NT2/D1 (cell line): ENCODE measurements around the gene OR10A5.
"Not testable (repeated sequence)": the region's sequence is repeated elsewhere in the genome, so short reads cannot be mapped to it uniquely, and the experiment has no call there.

Source experiments
- DNase-seq: peaks from one replicate; pipeline ENCODE4 v3.0.0-alpha.2; 2011; ENCODE audit warnings: low read depth, low spot score
- H3K27me3 ChIP-seq: 2 replicates; pipeline ENCODE4 v1.6.0; 2011; ENCODE audit warnings: mild to moderate bottlenecking; ENCODE audit not compliant: insufficient read length, insufficient read depth
- H3K36me3 ChIP-seq: 2 replicates; pipeline ENCODE4 v1.6.1; 2011; ENCODE audit warnings: mild to moderate bottlenecking, low read length, mixed read lengths; ENCODE audit not compliant: insufficient read depth, insufficient read length
- H3K4me1 ChIP-seq: 2 replicates; pipeline ENCODE4 v1.5.1; 2011; ENCODE audit not compliant: insufficient read depth, insufficient read length
- H3K4me3 ChIP-seq: 2 replicates; pipeline ENCODE4 v1.5.1; 2011; ENCODE audit warnings: low read depth; ENCODE audit not compliant: insufficient read length
- H3K9ac ChIP-seq: 2 replicates; pipeline ENCODE4 v1.6.0; 2011; ENCODE audit warnings: low read depth; ENCODE audit not compliant: insufficient read length
- H3K9me3 ChIP-seq: 2 replicates; pipeline ENCODE4 v1.5.1; 2011; ENCODE audit warnings: mild to moderate bottlenecking, low read length; ENCODE audit not compliant: insufficient read depth
- SUZ12 ChIP-seq: IDR thresholded peaks from 2 replicates; pipeline ENCODE4 v1.6.1; 2011; ENCODE audit not compliant: insufficient read length, insufficient read depth; ENCODE audit errors: extremely low read depth
- YY1 ChIP-seq: IDR thresholded peaks from 2 replicates; pipeline ENCODE4 v1.6.1; 2011; ENCODE audit not compliant: insufficient read length, insufficient read depth
- ZNF274 ChIP-seq: IDR thresholded peaks from 2 replicates; pipeline ENCODE4 v1.6.1; 2011; ENCODE audit warnings: mild to moderate bottlenecking, low read depth, low read length

The OR10A5 gene

DNA sequence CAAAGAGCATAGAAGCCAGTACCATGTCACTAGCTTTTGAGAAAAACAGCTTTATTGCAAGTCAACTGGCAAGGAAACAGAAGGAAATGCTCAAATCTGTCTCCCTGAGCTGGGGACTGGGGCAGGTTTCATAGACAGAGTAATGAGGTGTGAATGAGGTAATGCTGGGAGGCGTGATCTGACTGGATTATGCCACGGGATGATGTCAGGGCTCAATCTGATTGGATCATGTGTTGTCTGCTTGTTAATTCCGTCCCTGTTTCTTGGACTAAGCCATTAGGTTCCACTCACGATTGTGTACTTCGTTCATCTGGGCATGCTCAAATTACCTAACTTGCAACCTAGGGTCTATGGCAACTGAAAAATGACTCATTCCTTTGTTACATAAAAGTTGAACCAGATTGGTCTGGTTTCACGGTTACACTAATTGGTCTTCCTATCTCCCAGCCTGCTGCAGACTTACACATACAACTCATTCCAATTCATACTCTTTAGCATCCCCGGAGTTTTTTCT, 20.2 kb upstream of the OR10A5 start:
- DNase-seq = no peak
- H3K27me3 ChIP-seq = no peaks in the 10 kb centered on the region
- no peak overlapping the region for H3K4me3 ChIP-seq
- H3K36me3 ChIP-seq = no peaks in the 10 kb centered on the region
- no peaks in the 10 kb centered on the region for H3K4me1 ChIP-seq
- TF ChIP-seq YY1 = no peak
- TF ChIP-seq ZNF274 = no peak
- TF ChIP-seq SUZ12 = no peak
- no peak overlapping the region for H3K9ac ChIP-seq
- no peaks in the 10 kb centered on the region for H3K9me3 ChIP-seq

- Histone ChIP-seq H3K9ac (no peak overlapping the region), H3K4me3 (no peak overlapping the region), H3K4me1 (no peaks in the 10 kb centered on the region), H3K9me3 (no peaks in the 10 kb centered on the region), H3K27me3 (no peaks in the 10 kb centered on the region), H3K36me3 (no peaks in the 10 kb centered on the region)
- no peak for DNase-seq
- TF ChIP-seq SUZ12 (no peak), ZNF274 (no peak), YY1 (no peak)
Measured at GRCh38 chr11:6828103-6828502, 17.4 kb upstream of the OR10A5 start.

DNA sequence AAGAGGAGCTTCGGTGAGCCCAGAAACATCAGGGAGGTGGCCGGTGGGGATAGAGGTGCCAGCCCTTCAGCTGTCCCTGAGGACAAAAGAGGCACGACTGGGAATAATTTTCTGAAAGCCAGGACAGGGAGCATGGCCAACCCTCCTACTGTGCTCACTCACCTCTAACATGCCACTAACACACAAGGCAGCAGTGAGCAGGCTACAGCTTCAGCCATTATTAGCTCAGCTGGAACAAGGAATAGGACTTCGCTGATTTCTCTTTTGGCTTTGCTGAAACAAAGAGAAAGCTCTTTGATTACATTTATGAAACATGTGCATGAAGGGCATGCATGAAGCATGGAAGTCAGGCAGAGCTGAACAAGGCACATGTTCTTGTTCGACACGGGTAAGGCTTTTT, 12.1 kb upstream of the OR10A5 start:
- Histone ChIP-seq H3K4me1 (no peaks in the 10 kb centered on the region), H3K4me3 (no peak overlapping the region), H3K27me3 (no peaks in the 10 kb centered on the region), H3K9me3 (no peaks in the 10 kb centered on the region), H3K36me3 (no peaks in the 10 kb centered on the region), H3K9ac (no peak overlapping the region)
- TF ChIP-seq ZNF274 (no peak), YY1 (no peak), SUZ12 (no peak)
- DNase-seq = no peak

DNA sequence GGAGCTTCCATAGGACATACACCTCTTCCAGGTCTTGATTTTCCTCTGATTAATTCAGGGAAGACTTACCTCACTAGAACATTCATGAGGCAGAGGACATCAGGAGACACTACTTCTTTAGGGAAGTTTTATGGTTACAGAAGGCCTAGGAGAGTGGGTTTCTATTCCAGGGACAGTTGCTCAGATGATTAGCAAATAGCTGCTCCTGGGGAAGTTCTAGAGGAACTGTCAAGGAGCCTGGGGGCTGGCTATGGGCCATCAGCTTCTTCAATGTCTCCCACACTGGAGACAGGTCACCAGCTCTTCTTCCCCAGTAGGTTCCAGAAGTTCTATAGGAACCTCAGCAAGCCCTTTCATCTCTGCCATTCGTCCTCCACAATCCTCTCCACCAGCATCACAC, 11.5 kb upstream of the OR10A5 start:
- no peak overlapping the region for H3K4me3 ChIP-seq
- no peak for DNase-seq
- no peak overlapping the region for H3K9ac ChIP-seq
- no peaks in the 10 kb centered on the region for H3K9me3 ChIP-seq
- TF ChIP-seq ZNF274 = no peak
- no peak for TF ChIP-seq SUZ12
- no peak for TF ChIP-seq YY1
- H3K36me3 ChIP-seq = no peaks in the 10 kb centered on the region
- no peaks in the 10 kb centered on the region for H3K4me1 ChIP-seq
- H3K27me3 ChIP-seq = no peaks in the 10 kb centered on the region

GRCh38 chr11:6841694-6842093, 3.8 kb upstream of the OR10A5 start:
- no peak for DNase-seq
- no peak for TF ChIP-seq ZNF274

DNA sequence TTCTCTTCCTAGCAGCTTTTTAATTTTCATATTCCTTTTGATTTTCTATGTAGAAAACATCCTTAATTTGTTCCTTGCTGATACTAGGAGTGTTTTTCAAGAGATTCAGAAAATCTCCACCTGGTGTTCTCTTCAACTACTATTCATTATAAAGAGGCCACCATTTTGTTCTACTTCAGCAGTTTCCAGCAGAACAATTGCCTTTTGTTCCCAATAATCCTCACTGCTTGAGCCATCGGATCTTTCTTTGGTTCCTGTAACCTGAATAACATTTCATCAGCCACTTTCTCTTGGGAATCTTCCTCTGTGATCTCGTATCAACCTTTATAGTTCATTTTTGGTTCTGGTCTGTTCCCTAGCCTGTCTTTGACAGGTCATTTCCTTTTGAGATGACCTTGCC, 1.8 kb upstream of the OR10A5 start:
- no peak for TF ChIP-seq YY1
- TF ChIP-seq SUZ12 = no peak
- TF ChIP-seq ZNF274 = no peak
- Histone ChIP-seq H3K4me1 (no peaks in the 10 kb centered on the region), H3K9ac (no peak overlapping the region), H3K9me3 (peaks cover 4% of the 10 kb centered on the region; the same call in 1 of the 2 replicates), H3K27me3 (no peaks in the 10 kb centered on the region), H3K4me3 (no peak overlapping the region), H3K36me3 (no peaks in the 10 kb centered on the region)
- peak; percentile 27 for DNase-seq

More at GRCh38 chr11:6841694-6842093, 3.8 kb upstream of the OR10A5 start:
- Histone ChIP-seq H3K27me3 (no peaks in the 10 kb centered on the region), H3K36me3 (no peaks in the 10 kb centered on the region), H3K9me3 (peaks cover 4% of the 10 kb centered on the region; the same call in 1 of the 2 replicates), H3K9ac (no peak overlapping the region), H3K4me3 (no peak overlapping the region), H3K4me1 (no peaks in the 10 kb centered on the region)

GRCh38 chr11:6844356-6844755, 1.1 kb upstream of the OR10A5 start:
- Histone ChIP-seq H3K9ac (no peak overlapping the region), H3K36me3 (no peaks in the 10 kb centered on the region), H3K27me3 (no peaks in the 10 kb centered on the region), H3K9me3 (peaks cover 4% of the 10 kb centered on the region; the same call in 1 of the 2 replicates), H3K4me1 (no peaks in the 10 kb centered on the region), H3K4me3 (no peak overlapping the region)
- TF ChIP-seq SUZ12 (no peak), ZNF274 (no peak), YY1 (no peak)
- no peak for DNase-seq

- Histone ChIP-seq H3K9me3 (peaks cover 7% of the 10 kb centered on the region), H3K9ac (no peak overlapping the region), H3K36me3 (no peaks in the 10 kb centered on the region), H3K4me3 (no peak overlapping the region), H3K27me3 (no peaks in the 10 kb centered on the region), H3K4me1 (no peaks in the 10 kb centered on the region)
- no peak for TF ChIP-seq ZNF274
- TF ChIP-seq YY1 = no peak
- no peak for TF ChIP-seq SUZ12
- DNase-seq = no peak
Measured at GRCh38 chr11:6850526-6850925, 5.0 kb downstream of the OR10A5 start.

GRCh38 chr11:6854801-6855200, 9.3 kb downstream of the OR10A5 start:
- not testable (repeated sequence) for H3K36me3 ChIP-seq, H3K4me3 ChIP-seq, DNase-seq, H3K9me3 ChIP-seq, H3K9ac ChIP-seq, H3K27me3 ChIP-seq, H3K4me1 ChIP-seq
